GM19238 (cell line): ENCODE data around the gene MID1IP1.

Experiments used
- DNase-seq: peaks from one replicate; pipeline ENCODE4 v3.0.0; 2011; ENCODE audit warnings: low spot score; ENCODE audit not compliant: insufficient read length

The MID1IP1 gene

DNA sequence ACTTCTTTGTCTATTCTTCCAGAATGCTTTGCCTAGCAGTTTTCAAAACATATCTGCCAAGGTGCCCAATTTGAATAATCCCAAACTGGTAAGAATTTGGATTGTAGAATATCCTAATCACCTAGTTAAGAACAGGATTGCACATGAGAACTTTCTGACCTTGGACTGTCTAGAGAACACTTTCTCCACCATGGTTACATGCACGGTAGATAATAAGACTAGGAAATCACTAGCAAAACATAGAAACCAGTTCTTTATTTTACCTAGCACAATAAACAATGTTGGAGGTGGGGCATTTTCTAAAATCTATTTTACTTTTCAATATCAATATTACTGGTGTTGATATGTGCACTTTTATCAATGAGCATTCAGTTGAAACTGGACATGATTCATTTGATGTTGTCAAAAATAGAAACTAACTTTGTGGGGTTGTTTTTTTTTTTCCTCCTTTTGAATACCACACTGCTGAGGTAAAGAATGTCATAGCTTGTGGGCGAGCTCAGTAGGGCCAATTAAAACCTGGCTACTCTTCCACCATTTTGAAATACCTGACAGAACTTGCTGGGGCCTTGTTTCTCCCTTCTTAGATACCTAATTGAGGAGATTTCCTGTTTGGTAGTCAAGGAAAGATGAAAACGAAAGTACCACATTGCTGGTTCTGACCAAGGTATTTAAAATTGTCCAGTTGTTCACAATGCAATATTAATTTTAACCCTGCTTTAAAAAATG lies 10.4 kb downstream of the MID1IP1 start:
- no peak for DNase-seq

DNA sequence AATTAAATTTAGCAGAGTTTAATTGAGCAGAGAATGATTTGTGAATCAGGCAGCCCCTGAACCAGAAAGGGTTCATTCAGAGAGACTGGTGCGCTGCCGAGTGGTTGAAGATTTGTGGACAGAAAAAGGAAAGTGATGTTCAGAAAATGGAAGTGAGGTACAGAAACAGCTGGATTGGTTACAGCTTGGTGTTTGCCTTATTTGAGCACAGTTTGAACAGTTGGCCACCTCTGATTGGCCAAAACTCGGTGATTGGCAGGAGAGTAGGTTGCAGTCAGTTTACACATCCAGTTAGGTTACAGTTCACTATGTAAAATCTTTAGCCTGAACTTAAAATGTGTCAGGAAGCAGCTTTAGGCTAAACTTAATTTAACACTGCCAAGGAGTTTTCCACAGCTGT lies 14.9 kb downstream of the MID1IP1 start:
- no peak for DNase-seq

DNA sequence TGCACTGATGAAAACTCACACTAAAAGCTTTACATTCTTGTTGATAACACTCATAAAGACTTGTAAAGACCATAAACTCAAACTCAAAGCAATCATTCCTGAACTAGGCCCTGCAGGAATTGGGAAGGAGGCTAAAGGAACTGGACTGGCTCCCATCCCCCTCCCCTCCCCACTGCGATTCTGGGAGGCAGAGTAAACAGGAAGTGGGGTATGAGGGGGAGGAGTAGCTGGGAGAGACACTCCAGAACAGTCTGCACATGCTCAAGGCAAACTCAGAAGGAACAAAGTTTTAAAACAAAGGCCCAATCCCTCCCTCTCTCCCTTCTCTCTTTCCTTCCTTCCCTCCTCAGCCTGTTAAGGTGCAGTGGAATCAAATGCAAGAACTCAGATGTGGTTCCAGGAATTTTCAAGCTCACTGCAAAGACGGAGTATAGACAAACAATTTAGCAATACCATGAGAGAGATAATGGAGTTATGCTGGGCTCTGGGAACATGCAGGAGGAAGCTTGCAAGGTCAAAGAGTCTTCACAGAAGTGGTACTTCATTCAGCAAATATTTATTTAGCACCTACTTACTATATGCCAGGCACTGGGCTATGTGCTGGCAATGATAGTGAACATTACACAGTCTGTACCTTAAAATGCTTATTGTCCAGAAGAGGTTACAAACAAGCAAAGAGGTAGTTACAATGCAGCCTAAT lies 15.9 kb downstream of the MID1IP1 start:
- DNase-seq: no peak

DNA sequence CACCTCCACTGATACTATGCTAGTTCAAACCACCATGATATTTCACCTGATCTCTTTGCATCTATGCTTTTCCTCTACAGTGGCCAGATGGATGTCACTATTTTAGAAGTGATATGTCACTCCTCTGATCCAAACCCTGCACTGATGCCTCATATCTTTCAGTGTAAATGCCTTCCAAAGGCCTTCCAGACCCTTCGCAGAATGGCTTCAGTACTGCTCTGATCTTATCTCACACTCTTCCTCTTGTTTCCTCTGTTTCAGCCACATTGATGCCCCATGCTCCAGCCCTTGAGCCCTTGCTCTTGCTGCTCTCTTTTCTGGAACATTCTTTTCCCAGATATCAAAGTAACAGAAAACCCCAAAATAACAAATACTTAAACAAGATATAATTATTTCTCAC lies 17.9 kb downstream of the MID1IP1 start:
- no peak for DNase-seq

DNA sequence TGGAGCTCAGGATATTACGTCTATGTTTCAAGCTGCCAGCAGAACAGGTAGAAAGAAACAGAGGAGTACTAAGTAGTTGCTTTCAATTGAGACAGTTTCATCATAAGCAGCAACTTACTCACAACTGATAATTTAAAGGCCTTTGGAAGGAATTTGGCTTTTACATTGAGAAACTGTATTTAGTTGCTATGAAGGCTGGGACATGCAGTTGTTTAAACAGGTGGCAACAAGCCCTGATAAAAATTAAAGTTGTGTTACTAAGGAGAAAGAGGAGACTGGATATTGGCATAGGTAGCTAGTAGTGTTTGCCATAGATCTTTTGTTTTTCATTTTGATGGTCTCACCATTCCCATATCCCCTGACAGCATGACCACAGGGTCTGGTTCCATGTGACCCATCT lies 18.4 kb downstream of the MID1IP1 start:
- no peak for DNase-seq

DNA sequence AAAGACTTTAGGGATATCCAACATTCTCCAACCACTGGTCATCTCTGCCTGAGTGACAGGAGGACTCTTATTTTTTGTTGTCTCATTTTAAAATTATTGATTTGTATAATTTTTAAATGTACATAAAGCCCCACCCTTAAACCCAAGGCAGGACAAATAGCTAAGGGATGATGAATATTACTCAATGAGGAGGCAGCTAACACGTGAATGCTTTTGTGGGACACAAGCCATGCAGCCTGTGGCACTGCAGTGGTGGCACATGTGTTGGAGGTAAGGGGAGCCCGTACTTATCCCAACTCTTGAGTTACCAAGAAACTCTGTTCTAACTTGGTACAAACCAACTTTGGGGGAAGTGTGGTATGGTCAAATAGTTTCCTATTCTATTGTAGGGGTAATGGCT lies 19.5 kb downstream of the MID1IP1 start:
- no peak for DNase-seq

DNA sequence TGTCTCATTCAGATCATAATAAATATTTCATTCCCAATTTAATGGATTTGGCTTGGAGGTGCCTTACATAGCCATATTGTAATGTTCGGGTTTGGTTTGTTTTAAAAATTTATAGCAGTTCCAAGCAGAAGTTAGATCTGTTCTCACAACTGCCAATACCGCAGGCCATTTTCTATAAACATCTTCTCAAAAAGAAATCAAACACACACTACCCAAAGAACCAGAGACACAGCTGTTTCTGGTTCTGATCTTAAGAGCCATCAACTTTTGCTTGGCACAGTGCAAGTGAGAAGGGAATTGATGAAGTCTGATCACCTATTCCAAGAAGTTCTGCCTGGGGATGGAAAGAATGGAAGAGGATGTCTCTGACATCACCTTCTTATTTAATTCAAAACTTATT lies 22.9 kb downstream of the MID1IP1 start:
- DNase-seq: no peak

DNA sequence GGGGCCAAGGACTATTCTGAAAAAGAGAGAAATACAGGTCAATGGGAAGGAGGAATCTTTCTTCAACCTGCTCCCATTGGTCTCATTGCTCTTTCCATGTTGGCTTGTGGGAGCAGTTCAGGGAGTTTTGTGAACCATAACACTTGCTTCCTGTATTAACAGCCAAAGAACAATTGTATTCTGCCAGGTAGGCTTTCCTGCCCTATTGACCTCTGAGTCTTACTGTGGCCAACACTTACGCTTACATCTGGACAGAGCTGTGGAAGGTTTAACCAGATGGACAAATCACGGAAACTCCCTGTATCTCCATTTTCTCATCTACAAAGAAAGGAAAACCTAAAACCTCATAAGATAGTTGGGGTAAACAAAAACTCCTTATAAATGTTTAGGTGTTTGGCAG lies 30.7 kb downstream of the MID1IP1 start:
- DNase-seq: no peak

DNA sequence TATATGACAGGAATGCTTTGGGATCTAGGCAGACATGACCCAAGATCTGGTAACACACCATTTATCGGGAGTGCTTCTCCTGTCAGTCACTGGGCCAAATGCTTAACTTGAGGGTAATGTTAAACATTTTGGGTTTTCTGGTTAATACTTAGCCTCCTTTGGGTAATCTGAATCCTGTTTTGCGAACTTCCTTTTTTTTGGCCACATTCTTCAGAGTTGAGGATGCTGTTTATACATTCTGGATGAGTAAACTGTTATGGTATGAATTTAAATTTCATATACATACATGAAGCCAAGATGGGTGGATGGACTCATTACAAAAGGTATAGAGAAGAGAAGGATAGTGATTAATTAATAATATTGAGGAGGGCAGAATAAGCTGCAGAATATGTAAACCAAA lies 36.1 kb downstream of the MID1IP1 start:
- DNase-seq: no peak

DNA sequence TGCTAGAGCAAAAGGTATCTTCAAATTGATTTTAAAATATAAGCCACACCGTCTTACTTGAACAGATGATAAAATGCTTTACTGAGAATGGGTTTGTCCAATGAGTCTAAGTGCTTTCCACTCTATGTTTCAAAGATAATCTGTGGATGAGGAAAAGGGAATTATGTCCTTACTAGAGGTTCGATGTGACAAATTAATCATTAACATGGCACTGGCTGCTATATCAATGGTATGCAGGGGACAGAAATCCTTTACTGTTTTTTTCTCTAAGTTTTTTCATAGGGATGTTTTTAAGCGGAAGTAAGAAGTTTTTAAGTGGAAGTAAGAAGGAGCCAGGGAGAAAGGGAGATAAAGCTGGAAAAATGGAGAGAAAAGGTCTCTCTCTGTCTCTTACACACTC lies 38.0 kb downstream of the MID1IP1 start:
- no peak for DNase-seq

DNA sequence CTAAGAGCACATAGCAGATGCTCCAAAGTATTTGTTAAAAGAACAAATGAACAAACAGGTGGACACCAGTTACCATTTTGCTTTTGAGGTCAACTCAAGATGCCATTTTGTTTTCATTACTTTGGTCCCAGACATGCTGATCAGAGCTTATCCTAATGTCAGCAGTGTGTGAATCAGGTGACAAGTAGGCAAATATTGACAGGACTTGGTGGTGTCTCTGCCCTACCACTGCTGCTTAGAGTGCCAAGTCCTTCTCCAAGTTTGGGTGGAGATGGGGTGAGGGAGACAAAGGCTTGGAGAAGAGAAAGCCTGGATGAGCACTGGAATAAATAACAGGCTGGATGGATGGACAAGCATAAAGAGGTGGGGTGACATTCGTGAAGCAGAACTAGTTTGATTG lies 38.7 kb downstream of the MID1IP1 start:
- no peak for DNase-seq

DNA sequence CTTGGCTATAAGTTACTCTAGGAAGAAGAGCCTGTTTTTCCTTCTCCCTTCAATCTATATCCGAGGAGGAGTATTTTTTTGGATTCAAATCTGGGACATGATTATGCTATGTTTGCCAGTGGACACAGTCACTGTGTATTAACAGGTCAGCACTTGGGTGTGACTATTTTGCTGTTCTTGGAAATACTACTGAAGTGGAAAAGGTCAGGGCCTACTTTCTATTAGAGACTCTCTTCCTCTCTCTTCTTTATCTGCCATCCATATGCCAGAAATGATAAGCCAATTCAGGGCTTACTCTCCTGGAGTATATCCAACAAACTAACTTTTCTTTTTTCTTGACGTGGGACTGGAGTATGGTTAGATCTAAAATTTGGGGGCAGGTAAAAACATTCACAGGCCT lies 40.5 kb downstream of the MID1IP1 start:
- DNase-seq: no peak

DNA sequence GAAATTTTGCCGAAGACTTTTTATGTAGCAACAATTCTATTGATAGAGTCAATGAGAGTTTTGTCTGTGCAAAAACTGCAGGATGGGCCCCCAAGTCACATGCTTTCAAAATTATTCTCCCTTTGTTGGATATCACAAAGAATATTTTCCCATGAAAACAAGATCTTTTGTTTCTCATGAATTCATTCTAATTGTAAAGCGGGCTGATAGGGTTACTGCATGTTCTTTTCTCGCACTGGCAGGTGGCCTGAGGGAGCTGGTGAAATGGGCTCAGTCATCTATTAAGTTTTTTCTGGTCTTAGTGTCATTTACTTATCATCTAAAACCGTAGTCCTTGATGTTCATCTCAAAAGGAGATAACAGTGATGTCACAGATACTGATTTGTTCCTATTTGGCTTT lies 44.2 kb downstream of the MID1IP1 start:
- DNase-seq: no peak

DNA sequence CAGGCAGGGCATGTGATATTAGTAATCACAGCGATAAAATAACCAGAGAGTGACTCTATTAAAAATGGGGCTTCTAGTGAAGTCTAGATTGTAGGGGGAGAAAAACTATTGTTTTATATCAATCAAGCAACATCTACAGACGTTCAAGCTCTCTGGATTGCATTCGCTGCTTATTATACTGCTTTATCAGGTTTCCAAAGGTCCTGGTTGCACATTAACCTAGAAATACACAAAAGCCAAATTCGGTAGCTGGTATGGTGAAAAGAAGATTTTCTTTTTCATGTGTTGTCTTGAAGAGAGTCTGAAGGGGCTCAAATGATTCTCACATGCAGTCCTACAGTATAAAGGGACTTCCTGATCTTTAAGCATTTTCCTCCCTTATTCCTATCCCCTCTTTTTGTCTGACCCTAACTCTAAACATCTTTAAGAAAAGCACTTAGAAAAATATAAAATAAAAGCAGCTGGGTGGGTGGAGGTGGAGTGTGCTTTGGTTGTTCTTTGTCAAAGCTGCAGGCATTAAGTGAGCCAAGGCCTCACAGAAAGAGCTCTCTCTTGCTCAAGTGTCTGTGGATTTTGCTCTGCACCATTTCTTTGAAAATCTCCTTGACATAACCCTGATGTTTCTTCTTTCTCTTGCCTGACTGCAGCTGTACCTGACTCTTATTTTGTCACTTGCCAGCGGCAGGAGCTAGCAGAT lies 46.1 kb downstream of the MID1IP1 start:
- no peak for DNase-seq

DNA sequence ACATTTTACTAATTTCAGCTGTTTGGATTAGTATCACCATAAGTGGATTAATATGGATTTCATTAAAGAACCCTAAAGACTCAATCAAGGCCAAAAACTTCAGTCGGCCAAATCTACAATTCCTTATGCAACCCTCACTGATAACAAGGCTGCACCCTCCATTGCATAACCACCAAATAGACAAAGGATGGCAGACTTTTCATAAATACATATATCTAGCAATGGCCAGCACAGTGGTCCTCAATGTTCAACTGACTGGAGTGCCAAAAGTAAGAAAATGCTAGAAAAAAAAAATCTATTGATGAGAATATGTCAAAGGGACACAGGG lies 46.6 kb downstream of the MID1IP1 start:
- no peak for DNase-seq

DNA sequence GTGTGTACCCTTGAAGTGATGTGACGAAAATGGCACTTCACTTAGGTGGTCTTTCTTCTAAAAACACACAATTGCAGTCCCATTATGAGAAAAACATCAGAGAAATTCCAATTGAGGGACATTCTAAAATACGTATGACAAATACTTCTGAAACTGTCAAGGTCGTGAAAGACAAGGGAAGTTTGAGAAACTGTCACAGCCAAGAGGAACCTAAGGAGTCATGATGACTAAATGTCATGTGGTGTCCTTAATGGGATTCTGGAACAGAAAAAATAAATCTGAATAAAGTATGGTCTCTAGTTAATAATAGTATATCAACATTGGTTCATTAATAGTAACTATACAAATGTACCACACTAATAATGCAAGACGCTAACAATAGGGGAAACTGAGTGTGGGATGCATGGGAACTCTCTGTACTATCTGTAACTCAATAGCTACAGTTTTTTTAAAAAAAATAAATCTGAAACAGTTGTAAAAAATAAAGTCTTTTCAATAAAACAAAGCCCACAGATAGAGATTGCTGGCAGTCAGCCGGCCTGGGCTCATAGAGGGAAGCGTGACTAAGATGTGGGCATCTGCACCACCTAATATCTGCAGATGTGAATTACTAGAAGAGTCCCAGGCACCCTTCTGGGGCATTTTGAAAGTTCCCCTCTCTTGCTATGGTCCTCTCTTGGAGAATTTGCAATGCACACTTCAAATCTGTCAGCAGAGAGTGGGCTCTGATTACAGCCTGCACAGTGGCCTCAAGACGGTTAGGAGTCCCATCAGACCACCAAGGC lies 47.6 kb downstream of the MID1IP1 start:
- DNase-seq: no peak

DNA sequence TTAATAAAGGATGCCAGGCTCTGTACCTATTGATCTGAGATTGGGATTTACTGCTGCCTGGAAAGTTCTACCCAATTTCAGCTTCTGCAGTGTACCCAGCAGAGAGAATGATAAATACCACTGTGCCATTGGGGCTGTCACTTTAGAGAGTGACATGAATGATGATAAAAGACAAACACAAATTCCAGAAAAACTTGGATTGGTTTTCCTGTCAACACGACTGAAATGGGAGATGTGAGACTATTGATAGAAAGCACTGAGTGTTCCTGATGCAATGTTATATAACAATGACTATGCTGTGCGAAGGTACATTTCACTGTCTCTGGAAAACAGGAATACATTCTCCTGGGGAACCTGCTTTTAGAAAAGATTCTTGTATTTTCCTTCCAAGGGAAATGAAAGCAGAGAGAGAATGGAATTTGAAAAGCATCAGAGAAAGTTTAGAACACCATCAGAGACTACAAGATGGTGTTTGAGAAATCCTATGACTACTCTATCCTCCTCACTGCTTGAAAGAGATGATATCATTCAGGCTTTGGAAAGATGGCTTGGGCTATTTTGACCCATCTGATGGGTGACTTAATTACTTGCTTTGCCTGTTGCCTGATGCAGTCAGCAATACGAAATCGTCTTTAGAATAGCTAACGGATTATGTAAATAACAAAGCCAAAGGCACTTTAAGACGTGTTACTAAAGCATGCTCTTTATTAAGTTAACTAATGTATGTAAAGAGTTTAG lies 49.7 kb downstream of the MID1IP1 start:
- DNase-seq: no peak

DNA sequence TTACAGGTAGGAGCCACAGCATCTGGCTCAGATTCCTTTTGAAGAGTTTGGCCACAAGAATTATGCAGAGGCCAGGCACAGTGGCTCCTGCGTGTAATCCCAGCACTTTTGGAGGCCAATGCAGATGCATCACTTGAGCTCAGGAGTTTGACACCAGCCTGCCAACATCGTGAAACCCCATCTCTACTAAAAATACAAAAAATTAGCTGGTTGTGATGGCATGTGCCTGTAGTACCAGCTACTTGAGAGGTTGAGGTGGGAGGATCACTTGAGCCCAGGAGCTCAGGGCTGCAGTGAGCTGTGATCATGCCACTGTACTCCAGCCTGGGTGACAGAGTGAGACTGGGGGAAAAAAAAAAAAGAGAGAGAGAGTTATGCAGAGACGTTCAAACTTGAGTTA lies 53.0 kb downstream of the MID1IP1 start:
- DNase-seq: no peak
